Activated naive CD8-positive, alpha-beta T cell treated with anti-CD3 and anti-CD28 coated beads, Interleukin-2, amount 50 U/mL, for 16 hours (primary cell): ENCODE measurements around the gene TPPP.

ENCODE experiments used
- DNase-seq: peaks from one replicate; pipeline ENCODE4 v3.0.0-alpha.2; 2020; ENCODE audit warnings: low read depth, low spot score

The TPPP gene

GRCh38 chr5:677131-678101 is 15.7 kb downstream of the TPPP start:
- no peak for DNase-seq

GRCh38 chr5:676699-677076 is 16.5 kb downstream of the TPPP start:
- no peak for DNase-seq

DNA sequence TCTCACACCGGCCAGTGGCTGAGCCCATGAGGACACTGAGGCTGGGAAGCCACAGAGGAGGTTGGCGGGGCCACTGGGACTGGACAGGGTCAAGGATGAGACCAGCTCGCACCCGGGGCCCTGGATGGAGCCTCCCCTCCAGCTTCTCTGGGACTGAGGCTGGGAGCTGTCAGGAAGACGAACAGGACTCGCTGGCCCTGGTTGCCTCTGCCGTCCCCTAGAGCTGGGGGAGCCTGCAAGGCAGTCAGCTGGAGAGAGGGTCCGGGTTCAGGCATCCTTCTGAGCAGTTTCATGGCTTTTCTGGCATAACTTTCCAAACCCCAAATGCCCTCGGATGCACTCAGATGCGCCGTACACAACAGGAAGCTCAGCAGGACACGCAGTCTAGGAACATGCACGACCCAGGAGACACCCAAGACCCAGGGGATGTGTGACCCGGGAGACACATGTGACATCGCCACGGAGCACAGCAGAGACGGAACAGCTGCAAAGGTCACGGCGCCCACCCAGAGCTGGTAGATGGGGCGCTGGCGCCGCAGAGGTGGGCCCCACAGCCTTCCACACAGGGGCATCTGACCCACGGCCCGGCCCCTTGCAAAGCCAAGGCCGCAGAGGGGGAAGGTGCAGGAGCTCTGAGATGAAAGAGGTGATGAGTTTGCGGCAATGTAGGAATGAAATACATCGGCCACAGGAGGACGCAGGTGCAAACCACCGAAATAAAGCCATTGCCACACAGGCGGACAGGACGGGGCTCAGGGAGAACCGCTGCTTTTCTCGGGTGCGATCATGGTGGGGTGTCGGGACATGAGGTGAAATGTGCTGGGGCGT is 17.1 kb downstream of the TPPP start:
- DNase-seq = no peak

GRCh38 chr5:675111-675870 is 17.9 kb downstream of the TPPP start:
- no peak for DNase-seq

- DNase-seq = no peak
Observed at GRCh38 chr5:674630-675011, 18.5 kb downstream of the TPPP start.

- DNase-seq = no peak
Observed at GRCh38 chr5:673831-674629, 19.1 kb downstream of the TPPP start.

- no peak for DNase-seq
Observed at GRCh38 chr5:673161-673830, 19.9 kb downstream of the TPPP start.

GRCh38 chr5:672329-673160 is 20.6 kb downstream of the TPPP start:
- DNase-seq = no peak

GRCh38 chr5:671459-672328 is 21.5 kb downstream of the TPPP start:
- DNase-seq = peak; percentile 43

DNA sequence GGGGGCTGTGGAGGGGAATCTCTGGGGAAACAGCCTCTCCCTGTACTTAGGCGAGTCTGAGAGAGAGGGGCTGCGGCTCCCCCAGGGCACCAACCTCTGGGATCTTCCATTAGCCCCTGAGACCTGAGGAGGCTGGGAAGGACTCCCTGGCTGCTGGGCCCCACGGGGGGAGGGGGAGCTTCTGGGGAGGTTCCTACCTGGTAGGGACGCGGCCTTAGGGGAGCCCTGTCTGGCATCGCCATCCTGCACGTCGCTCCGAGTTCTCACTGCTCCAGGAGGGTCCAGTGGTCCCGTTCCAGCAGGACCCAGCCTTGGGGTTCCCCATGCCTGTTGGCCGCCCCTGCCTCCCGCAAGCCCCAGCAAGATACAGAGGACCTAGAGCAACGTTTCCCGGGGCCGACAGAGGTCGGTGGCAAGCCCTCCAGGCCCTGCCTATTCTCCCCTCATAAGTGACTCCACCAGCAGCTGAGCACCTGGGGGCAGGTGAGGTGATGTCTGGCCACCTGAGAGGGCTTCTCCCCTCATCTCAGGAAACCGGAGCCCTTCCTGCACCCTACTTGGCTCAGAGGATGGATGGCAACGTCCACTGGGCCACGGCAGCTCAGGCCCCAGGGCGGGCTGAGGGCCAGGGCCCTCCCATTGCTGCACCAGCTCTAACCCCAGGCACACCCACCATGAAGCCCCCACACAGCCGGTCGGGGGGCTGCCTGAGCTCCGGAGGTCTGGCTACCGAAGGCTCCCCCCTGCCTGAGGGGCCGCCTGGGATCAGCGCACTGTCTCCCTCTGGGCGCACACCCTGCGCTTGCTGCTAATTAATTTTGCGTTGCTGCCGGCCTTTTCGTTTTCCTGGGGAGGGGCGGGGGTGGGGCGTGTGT is 22.5 kb downstream of the TPPP start:
- DNase-seq = no peak

DNA sequence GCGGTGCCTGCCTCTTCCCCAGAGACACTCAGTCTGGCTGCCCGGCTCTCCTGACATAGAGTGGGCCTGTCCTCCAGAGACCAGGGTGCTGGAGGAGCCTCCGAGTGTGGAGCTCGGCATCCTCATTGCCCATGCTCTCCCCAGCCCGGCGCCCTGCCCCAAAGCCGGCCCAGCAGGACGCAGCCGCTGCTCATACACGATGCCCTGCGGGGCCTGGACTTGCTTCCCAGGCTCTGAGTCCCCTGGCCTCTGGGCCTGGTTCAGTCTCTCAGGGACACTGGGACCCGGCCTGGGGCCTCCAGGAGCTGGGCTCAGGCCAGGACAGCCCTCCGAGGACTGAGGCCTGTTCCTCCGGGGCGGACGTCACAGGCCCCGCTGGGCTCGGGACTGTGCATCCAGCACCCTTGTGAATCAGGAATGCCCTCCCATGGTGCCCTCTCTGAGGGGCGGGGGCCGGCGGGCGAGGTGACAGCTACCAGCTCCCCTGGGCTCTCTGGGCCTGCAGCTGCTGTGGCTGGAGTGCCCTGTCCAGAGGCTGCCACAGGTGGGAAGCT is 23.2 kb downstream of the TPPP start:
- DNase-seq = no peak

GRCh38 chr5:669111-669841 is 23.9 kb downstream of the TPPP start:
- no peak for DNase-seq

DNA sequence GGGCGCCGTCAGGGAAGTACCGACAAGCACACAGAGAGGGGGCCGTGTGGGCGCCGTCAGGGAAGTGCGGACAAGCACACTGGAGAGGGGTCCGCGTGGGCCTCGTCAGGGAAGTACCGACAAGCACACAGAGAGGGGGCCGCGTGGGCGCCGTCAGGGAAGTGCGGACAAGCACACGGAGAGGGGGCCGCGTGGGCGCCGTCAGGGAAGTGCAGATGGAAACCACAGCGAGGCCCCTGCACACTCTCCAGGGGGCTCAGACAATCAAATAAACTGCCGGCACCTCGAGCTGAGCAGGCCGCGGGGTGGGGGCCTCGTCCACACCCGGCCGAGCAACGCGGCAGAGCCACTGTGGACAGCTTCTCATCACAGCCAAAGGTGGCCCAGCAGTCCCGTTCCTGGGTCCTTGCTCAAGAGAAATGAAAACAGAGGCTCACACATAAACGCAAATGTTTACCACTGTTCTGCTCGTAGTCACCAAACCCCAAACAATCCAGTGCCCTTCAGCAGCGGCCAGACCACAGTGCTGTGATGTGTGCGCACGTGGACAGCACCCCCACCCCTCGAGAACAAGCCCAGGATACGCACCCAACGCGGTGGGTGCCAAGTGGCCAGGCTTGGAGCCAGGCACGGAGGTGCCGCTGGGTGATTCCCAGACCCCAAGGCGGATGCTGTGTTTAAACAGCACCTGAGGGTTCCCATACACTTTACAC is 24.7 kb downstream of the TPPP start:
- DNase-seq = no peak

DNA sequence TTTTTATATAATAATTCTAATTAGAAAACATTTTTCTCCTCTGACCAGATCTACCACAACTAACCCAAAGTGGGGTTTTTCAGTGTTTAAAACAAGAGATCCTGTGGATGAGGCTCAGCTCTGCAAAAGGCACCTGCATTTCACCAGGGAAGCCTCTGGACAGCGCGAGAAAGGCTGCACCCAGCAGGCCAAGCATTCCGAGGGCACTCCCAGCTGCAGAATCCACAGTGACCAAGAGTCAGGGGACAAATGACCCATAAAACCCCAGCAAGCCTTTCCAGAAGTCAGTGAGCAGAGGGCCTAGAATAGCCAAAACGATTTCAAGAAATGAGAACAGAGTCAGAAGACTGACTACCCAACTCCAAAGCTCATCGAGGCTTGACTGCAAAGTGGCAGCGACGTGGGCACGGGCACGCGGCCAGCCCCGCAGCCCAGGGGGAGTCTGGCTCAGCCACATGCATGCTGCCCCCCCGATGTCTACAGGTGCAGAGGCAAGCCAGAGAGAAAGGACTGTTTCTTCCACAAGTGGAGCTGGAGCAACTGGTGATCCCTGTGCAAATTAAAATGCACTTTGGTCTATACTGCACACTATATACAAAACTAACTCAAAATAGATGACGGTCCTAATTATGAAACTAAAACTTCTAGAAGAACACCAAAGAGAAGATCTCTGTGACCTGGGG is 26.2 kb downstream of the TPPP start:
- no peak for DNase-seq

- DNase-seq = no peak
Observed at GRCh38 chr5:665956-666711, 27.0 kb downstream of the TPPP start.
